Thyroid gland (tissue), 4 donors: Measurements from ENCODE around the gene P2RY1. TPM values are rescaled to one million over a fixed set of nuclear protein-coding genes. Genes with fewer than 3 reads are reported as not detected.

ENCODE experiments used
- DNase-seq, 2 donors: peaks; one replicate each; pipeline ENCODE4 v3.0.0-alpha.2; 2019
- H3K27ac ChIP-seq, 3 donors: fragments of 200-600 bp; sonication (generic); 1 replicate in 2 of 3; 2 replicates in 1 of 3; pipeline ENCODE4 v1.5.1; 2016 to 2019; ENCODE audit warnings: mild to moderate bottlenecking in 1 of 3, moderate library complexity in 1 of 3
- H3K27me3 ChIP-seq: fragments of 200-600 bp; sonication (generic); one replicate; pipeline ENCODE4 v1.5.1; 2019
- H3K36me3 ChIP-seq, 2 donors: fragments of 200-600 bp; sonication (generic); one replicate each; pipeline ENCODE4 v1.5.1; 2016 to 2019
- H3K4me1 ChIP-seq, 2 donors: fragments of 200-600 bp; sonication (generic); one replicate each; pipeline ENCODE4 v1.5.1; 2017 to 2019
- H3K4me3 ChIP-seq, 3 donors: fragments of 200-600 bp; sonication (generic); replicated peaks in 1 of 3; 1 replicate in 2 of 3; 2 replicates in 1 of 3; pipeline ENCODE4 v1.5.1; 2016; ENCODE audit warnings: mild to moderate bottlenecking in 1 of 3
- H3K9me3 ChIP-seq: fragments of 200-600 bp; sonication (generic); one replicate; pipeline ENCODE4 v1.5.1; 2017
- POLR2A ChIP-seq, 2 donors: fragments of 450-650 bp; IDR thresholded peaks; one replicate each; pipeline ENCODE4 v1.6.1; 2017; ENCODE audit warnings: antibody characterized with exemption in 2 of 2, mild to moderate bottlenecking in 2 of 2, moderate library complexity in 1 of 2
- WGBS, 2 donors: methylation state at CpG; one replicate each; pipeline ENCODE4 v1.1.5; 2017; 5-methylcytosine and 5-hydroxymethylcytosine counted together
- intact Hi-C: fragments of 100-400 bp; cut with DNase I; formaldehyde crosslinking; loops from one replicate; pipeline ENCODE4 v1.15.1; 2023
- total RNA-seq, 4 donors: library from RNA; depleted of rRNA; stranded (reverse); fragments of >200 nt; gene quantifications; one replicate each; pipeline ENCODE4 v1.2.3, GENCODE V29; 2016
- TF ChIP-seq, protein P1 (sequence below), 6 experiments: fragments of 200-600 bp in 3 of 6; fragments of 450-650 bp in 3 of 6; sonication (generic) in 3 of 6; IDR thresholded peaks; one replicate each; pipeline ENCODE4 v1.5.1; 2016 to 2019; ENCODE audit warnings: antibody characterized with exemption in 6 of 6, mild to moderate bottlenecking in 2 of 6, inconsistent platforms in 1 of 6, moderate library complexity in 1 of 6

Gene P2RY1
- total RNA-seq, 4 donors from 2014 or later, result 2.1 to 4.5 (median 3.1) TPM

DNA sequence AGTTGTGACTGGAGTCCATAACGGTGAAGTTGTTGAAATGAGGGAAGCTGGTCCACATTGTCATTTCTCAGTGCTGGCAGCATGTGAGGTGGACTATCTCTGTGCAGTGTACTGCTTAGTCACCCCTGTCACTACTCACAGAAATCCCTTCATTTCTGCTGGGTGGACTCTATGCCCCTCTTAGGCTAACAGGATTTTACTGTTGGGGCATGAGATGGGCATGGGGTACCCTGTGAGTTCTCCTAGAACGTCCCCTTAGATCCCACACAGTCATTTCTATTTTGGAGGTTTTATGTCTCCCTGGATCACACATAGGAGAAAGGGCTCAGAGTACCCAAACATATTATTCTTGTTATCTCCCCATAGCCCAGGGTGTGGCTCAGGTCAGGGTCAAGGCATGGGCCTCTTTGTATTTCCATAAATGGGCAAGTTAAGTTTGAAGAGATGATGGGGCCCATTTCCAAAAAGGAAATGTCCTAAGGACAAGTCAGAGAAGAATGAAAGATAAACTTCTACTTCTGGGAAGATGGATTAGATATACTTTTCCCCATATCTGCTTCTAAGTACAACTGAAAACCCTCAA is 15.2 kb downstream of the P2RY1 start:
- no peaks in the 10 kb centered on the region for H3K27me3 ChIP-seq
- no peaks in the 10 kb centered on the region for H3K9me3 ChIP-seq
- no peaks in the 10 kb centered on the region for H3K36me3 ChIP-seq
- no peaks in the 10 kb centered on the region for H3K4me1 ChIP-seq
- intact Hi-C loops, result no loop called here
- WGBS, 2 donors, result 94 to 98% methylated on average over 2 of the region's 2 CpGs
- DNase-seq, result no peak
- no peak overlapping the region for H3K4me3 ChIP-seq
- H3K27ac ChIP-seq, result no peak overlapping the region
- no peak for TF ChIP-seq POLR2A (IDR thresholded peaks at IDR 0.05)
- TF ChIP-seq, protein P1, sequence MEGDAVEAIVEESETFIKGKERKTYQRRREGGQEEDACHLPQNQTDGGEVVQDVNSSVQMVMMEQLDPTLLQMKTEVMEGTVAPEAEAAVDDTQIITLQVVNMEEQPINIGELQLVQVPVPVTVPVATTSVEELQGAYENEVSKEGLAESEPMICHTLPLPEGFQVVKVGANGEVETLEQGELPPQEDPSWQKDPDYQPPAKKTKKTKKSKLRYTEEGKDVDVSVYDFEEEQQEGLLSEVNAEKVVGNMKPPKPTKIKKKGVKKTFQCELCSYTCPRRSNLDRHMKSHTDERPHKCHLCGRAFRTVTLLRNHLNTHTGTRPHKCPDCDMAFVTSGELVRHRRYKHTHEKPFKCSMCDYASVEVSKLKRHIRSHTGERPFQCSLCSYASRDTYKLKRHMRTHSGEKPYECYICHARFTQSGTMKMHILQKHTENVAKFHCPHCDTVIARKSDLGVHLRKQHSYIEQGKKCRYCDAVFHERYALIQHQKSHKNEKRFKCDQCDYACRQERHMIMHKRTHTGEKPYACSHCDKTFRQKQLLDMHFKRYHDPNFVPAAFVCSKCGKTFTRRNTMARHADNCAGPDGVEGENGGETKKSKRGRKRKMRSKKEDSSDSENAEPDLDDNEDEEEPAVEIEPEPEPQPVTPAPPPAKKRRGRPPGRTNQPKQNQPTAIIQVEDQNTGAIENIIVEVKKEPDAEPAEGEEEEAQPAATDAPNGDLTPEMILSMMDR (IDR thresholded peaks at IDR 0.05), result no peak

DNA sequence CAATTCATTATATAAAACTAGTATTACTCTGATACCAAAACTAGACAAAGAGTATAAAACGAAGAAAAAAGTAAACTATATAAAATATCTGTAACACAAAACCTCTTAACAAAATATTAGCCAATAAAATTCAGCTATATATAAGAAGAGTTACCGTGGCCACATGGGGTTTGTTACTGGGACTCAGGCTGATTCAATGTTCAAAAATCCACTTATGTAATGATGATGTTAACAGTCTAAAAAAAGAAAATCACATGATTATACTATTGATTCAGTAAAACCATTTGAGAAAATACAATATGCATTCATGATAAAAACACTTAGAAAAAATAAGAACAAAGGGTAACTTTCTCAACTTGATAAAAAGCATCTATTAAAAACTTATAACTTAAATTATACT is 18.3 kb downstream of the P2RY1 start:
- no peak for TF ChIP-seq POLR2A (IDR thresholded peaks at IDR 0.05)
- TF ChIP-seq, protein P1 (IDR thresholded peaks at IDR 0.05), result no peak
- intact Hi-C loops, result no loop called here
- H3K4me3 ChIP-seq, result no peak overlapping the region
- no peaks in the 10 kb centered on the region for H3K4me1 ChIP-seq
- H3K27ac ChIP-seq, result no peak overlapping the region
- no peaks in the 10 kb centered on the region for H3K9me3 ChIP-seq
- no peaks in the 10 kb centered on the region for H3K27me3 ChIP-seq
- WGBS, 2 donors, result 72 to 84% methylated on average over 2 of the region's 2 CpGs
- no peaks in the 10 kb centered on the region for H3K36me3 ChIP-seq
- DNase-seq, result no peak

DNA sequence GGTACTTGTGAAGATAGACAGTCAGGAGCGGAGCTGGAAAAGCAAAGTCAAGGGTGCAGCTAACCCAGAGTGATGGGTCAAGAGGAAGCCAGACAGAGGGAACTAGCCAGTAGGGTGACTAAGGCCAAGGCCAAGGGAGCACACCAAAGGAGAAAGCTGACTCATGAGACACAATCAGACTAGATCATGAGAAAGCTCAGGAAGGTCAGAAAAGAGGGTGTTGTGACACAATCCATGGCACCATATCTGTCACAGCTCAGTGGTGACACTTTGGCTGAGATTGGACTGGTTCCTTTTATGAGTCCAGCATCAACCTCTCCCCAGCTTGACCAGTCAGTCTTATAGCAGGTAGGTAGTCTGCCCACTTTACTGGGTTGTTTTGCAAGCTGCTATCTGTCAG is 22.2 kb downstream of the P2RY1 start:
- H3K4me1 ChIP-seq, result no peaks in the 10 kb centered on the region
- intact Hi-C loops, result no loop called here
- H3K4me3 ChIP-seq, result no peak overlapping the region
- no peak overlapping the region for H3K27ac ChIP-seq
- TF ChIP-seq, protein P1 (IDR thresholded peaks at IDR 0.05), result no peak
- TF ChIP-seq POLR2A (IDR thresholded peaks at IDR 0.05), result no peak
- H3K9me3 ChIP-seq, result no peaks in the 10 kb centered on the region
- H3K36me3 ChIP-seq, result no peaks in the 10 kb centered on the region
- no peak for DNase-seq
- H3K27me3 ChIP-seq, result no peaks in the 10 kb centered on the region
- WGBS, 2 donors, result 82 to 88% methylated on average over 1 of the region's 1 CpG

DNA sequence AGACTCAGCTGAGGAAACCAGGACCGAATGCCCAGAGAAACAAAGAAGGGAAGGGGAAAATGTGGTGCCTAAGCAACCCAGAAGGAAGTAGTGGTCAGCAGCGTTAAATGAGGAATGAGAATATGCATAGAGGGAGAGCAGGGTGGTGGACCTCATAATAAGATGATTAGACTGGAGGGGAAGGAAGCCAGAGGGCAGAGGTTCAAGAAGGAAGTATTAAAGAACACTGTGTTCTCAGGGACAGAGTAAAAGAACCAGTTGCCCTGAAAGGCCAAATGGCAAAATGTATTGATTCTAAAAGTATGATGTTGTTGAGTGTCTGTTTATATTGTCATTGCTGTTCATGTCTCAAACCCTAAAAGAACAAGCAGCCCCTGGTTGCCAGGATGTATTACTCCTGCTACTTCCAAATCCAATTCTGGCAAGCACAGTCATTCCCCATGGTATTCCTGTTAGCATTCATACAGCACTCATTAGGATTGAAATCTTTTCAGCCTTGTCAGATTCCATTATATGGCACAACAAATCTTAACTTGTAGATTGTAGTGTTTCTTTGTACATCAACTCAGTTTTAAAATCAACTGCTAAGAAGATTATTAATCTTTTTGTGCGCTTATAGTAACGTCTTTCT is 23.4 kb downstream of the P2RY1 start:
- no peak overlapping the region for H3K27ac ChIP-seq
- TF ChIP-seq POLR2A (IDR thresholded peaks at IDR 0.05), result no peak
- TF ChIP-seq, protein P1 (IDR thresholded peaks at IDR 0.05), result no peak
- no peak overlapping the region for H3K4me3 ChIP-seq
- no peaks in the 10 kb centered on the region for H3K36me3 ChIP-seq
- intact Hi-C loops, result no loop called here
- no peaks in the 10 kb centered on the region for H3K27me3 ChIP-seq
- 73 to 86% methylated on average over 4 of the region's 4 CpGs for WGBS, 2 donors
- no peak for DNase-seq
- H3K4me1 ChIP-seq, result no peaks in the 10 kb centered on the region
- no peaks in the 10 kb centered on the region for H3K9me3 ChIP-seq

DNA sequence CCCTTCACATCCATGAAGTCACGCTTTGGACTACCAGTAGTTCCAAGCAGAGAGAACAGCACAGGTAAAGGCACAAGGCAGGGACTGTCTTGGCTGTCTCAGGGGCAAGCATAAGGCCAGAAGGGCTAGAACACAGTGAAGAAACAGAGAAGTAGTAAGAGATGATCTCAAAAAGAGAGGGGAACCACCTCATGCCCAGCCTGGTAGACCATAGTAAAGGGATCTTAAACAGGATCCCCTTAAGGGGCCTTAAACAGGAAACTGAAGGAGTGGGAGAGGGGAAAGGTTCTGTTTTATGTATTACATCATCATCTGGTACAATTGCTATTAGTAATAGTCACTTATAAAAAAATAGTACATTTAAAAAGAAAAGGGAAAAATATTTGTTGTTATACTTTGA is 25.8 kb downstream of the P2RY1 start:
- H3K27ac ChIP-seq, result no peak overlapping the region
- 93 to 97% methylated on average over 1 of the region's 1 CpG for WGBS, 2 donors
- intact Hi-C loops, result no loop called here
- H3K4me1 ChIP-seq, result no peaks in the 10 kb centered on the region
- TF ChIP-seq, protein P1 (IDR thresholded peaks at IDR 0.05), result no peak
- no peak for TF ChIP-seq POLR2A (IDR thresholded peaks at IDR 0.05)
- no peak for DNase-seq
- H3K27me3 ChIP-seq, result no peaks in the 10 kb centered on the region
- no peaks in the 10 kb centered on the region for H3K9me3 ChIP-seq
- no peaks in the 10 kb centered on the region for H3K36me3 ChIP-seq
- H3K4me3 ChIP-seq, result no peak overlapping the region
